ENCODE measurements around the gene AP3M1.
"Not testable (repeated sequence)": the region's sequence is repeated elsewhere in the genome, so short reads cannot be mapped to it uniquely, and the experiment has no call there.

Gene AP3M1

DNA sequence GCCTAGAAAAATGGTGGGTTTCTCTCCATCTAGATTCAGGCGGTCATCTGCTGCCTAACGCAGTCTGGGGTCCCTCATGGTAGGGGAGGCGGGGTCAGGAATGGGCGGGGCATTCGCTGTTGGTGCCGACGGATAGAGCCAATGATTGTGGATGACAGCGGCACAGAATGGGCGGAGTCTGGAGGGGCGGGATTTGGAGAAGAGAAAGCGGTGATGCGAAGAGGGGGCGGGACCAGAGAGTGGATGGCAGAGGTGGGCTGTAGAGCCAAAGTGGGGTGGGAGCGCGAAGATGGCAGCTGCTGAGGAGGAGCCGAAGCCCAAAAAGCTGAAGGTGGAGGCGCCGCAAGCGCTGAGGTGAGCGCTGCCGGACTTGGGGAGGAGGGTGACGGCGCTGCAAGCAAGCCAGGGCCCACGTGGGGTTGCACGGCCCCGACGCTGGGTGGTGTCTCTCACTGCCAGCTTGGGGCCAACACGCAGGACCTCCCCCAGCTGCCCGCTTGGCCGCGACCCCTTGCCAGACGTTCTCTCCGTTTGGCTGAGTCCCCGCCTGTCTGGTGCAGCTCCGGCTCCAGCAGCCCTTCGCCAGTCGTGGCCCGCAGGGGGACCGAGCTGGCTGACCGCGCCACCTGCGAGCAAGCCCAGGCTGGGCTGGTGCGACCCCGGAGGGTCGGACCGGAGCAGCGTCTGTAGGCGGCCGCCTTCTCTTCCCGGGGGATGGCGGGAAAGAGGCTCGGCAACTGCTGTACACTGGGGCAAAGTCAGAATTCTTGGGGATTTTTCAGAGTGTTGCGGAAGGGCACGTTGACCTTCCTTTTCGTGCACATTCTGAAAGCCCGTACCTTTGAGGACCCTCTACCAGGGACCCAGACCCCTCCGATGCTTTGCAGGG, 606 bp upstream of the AP3M1 start, which contains the start of gene ADK:
Gene ADK, plus strand, starts transcription at position 232 of the 889 bp plus-strand sequence. Its CDS starts 58 bp downstream, at position 290.
- no peaks in the 10 kb centered on the region for H3K27me3 Mint-ChIP-seq
- ATAC-seq (replicated peaks) (peak; percentile 91 to 94), DNase-seq (peak; percentile 97)
- H3K4me3 Mint-ChIP-seq, result no peak within 1 kb of the TSS
- no peak within 1 kb of the TSS for H3K27ac Mint-ChIP-seq
- H3K36me3 Mint-ChIP-seq, result peaks cover 9 to 17% of the 10 kb centered on the region in 2 donors
- no peaks in the 10 kb centered on the region for H3K9me3 Mint-ChIP-seq
- peaks cover 33 to 50% of the 10 kb centered on the region in 2 donors for H3K4me1 Mint-ChIP-seq

DNA sequence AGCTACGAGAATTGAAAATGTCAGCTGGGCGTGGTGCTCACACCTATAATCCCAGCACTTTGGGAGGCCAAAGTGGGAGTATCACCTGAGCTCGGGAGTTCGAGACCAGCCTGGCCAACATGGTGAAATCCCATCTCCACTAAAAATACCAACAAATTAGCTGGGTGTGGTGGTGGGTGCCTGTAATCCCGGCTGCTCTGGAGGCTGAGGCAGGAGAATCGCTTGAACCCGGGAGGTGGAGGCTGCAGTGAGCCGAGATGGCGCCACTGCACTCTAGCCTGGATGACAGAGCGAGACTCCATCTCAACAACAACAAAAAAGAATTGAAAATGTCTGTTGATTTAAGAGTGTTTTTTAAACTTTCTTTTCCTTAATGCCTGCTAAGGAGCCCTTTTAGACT, 3.6 kb downstream of the AP3M1 start:
- H3K27ac Mint-ChIP-seq; H3K27me3 Mint-ChIP-seq; ATAC-seq (replicated peaks); H3K9me3 Mint-ChIP-seq; H3K4me3 Mint-ChIP-seq; DNase-seq: not testable (repeated sequence)
- peaks cover 12 to 23% of the 10 kb centered on the region in 2 donors for H3K4me1 Mint-ChIP-seq
- peaks cover 13 to 20% of the 10 kb centered on the region in 2 donors for H3K36me3 Mint-ChIP-seq

DNA sequence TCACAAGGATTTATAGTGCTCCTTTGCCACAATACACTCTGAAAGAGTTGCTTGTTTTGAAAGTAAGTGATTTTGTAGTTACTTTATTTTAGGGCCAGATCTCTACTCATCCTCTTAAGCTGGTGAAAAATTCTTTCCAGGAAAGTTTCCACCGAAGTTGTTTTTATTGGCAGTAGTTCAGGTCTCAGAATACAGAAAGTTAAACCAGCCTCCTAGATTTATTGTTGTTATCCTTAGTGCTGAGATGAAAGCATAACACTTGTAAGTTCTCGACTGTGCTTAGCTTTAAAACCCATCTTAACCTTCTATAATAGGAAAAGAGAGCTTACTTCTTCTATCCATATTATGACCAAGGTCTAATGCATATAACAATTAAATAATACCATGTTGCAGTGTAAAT, 5.5 kb downstream of the AP3M1 start:
- Mint-ChIP-seq H3K9me3 (no peaks in the 10 kb centered on the region), H3K4me3 (no peak overlapping the region), H3K4me1 (peaks cover 12 to 27% of the 10 kb centered on the region in 2 donors), H3K27me3 (no peaks in the 10 kb centered on the region), H3K27ac (no peak overlapping the region), H3K36me3 (peaks cover 15 to 28% of the 10 kb centered on the region in 2 donors)
- no peak for ATAC-seq (replicated peaks)
- DNase-seq, result no peak

DNA sequence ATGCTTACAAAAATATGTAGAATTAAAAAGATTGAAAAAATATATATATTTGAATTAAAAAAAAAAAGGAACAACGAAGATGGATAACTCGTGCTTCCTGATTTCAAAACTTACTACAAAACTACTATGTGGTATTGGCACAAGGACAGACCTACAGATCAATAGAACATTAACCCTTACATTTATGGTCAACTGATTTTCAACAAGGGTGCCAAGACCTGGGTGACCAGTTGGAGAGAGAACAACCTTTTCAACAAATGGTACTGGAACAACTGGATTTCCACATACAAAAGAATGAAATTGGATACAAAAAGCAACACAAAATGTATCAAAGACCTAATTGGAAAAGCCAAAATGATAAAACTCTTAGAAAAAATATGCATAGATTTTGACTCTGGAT, 10.1 kb downstream of the AP3M1 start:
- ATAC-seq (replicated peaks) (no peak), DNase-seq (no peak)
- no peaks in the 10 kb centered on the region for H3K9me3 Mint-ChIP-seq
- H3K27me3 Mint-ChIP-seq, result no peaks in the 10 kb centered on the region
- H3K36me3 Mint-ChIP-seq, result peaks cover 14 to 24% of the 10 kb centered on the region in 2 donors
- no peak overlapping the region for H3K4me3 Mint-ChIP-seq
- peaks cover 0 to 6% of the 10 kb centered on the region in 2 donors for H3K4me1 Mint-ChIP-seq
- H3K27ac Mint-ChIP-seq, result no peak overlapping the region

DNA sequence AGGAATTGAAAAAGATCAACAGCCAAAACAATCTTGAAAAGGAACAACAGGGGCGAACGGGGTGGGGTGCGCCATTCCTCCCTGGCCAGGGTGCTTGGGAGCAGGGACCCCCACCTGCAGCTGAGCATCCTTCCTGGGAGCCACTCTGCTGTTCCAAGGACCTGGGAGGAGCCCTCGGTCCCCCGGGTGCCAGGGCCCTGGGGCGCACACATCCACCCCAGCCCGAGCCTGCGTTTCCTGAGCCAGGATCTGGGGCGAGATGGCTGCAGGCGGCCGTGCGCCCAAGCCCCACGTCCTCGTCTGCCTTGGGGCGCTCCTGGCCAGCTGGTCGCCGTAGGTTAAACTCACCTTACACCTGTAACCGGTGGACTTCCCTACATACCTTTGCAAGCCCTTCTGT, 10.6 kb downstream of the AP3M1 start:
- peaks cover 0 to 5% of the 10 kb centered on the region in 2 donors for H3K4me1 Mint-ChIP-seq

DNA sequence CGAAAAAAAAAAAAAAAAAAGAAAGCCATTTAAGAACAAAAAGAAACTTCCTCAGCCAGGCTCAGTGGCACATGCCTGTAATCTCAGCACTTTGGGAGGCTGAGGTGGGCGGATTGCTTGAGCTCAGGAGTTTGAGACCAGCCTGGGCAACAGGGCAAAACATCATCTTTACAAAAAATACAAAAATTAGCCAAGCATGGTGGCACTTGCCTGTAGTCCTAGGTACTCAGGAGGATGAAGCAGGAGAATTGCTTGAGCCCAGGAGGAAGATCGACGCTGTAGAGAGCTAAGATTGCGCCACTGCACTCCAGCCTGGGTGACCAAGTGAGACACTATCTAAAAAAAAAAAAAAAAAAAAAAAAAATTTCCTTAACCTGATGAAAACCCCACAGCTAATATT, 12.0 kb downstream of the AP3M1 start:
- not testable (repeated sequence) for ATAC-seq (replicated peaks); H3K4me3 Mint-ChIP-seq; DNase-seq; H3K4me1 Mint-ChIP-seq; H3K9me3 Mint-ChIP-seq; H3K27ac Mint-ChIP-seq; H3K27me3 Mint-ChIP-seq
- H3K36me3 Mint-ChIP-seq, result peaks cover 22 to 37% of the 10 kb centered on the region in 2 donors

More for the DNA sequence above, 10.6 kb downstream of the AP3M1 start:
- Mint-ChIP-seq H3K36me3 (peaks cover 16 to 28% of the 10 kb centered on the region in 2 donors), H3K4me3 (no peak overlapping the region), H3K9me3 (no peaks in the 10 kb centered on the region), H3K27me3 (no peaks in the 10 kb centered on the region), H3K27ac (no peak overlapping the region)
- ATAC-seq (replicated peaks) (no peak), DNase-seq (no peak)

DNA sequence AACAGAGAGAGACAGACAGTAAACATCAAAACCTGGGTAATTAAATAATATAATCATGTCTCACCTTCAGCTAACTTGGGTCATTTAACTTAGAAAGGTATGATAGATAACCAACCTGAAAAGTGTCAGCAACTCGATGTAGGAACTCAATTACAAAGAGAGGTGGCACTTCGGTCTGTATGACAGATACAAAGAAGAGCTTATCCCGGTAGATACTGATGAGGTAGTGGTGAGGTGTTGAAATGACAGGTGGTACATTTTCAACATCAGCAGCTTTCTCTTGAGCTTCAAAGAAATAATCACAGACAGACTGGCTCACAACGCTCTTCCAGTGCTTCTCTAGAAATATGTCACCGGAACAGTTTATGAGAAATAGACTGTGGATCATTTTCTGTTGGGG, 12.6 kb downstream of the AP3M1 start:
- ATAC-seq (replicated peaks) (no peak), DNase-seq (no peak)
- Mint-ChIP-seq H3K9me3 (no peaks in the 10 kb centered on the region), H3K27me3 (no peaks in the 10 kb centered on the region), H3K27ac (no peak overlapping the region), H3K4me3 (no peak overlapping the region), H3K4me1 (peaks cover 0 to 5% of the 10 kb centered on the region in 2 donors), H3K36me3 (peaks cover 24 to 39% of the 10 kb centered on the region in 2 donors)

DNA sequence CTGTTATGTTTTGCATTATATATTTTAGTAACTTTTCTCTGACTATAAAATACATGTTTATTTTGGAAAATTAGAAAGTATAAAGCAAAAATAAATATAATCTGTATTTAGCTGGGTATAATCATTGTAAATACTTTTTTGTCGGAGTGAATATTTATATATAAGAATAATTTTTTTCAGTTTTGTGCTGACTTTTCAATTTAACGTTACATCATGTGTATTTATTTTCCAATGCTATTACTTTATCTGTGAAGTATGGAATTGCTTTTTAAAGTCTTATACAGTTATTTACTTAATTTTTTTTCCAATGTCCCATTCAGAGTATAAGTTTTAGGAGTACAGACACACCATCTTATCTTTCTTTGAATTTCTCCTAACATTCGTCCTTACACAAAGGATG, 15.2 kb downstream of the AP3M1 start:
- no peaks in the 10 kb centered on the region for H3K4me1 Mint-ChIP-seq
- no peak overlapping the region for H3K27ac Mint-ChIP-seq
- H3K27me3 Mint-ChIP-seq, result no peaks in the 10 kb centered on the region
- no peaks in the 10 kb centered on the region for H3K9me3 Mint-ChIP-seq
- no peak for DNase-seq
- no peak overlapping the region for H3K4me3 Mint-ChIP-seq
- H3K36me3 Mint-ChIP-seq, result peaks cover 27 to 38% of the 10 kb centered on the region in 2 donors
- ATAC-seq (replicated peaks), result no peak

DNA sequence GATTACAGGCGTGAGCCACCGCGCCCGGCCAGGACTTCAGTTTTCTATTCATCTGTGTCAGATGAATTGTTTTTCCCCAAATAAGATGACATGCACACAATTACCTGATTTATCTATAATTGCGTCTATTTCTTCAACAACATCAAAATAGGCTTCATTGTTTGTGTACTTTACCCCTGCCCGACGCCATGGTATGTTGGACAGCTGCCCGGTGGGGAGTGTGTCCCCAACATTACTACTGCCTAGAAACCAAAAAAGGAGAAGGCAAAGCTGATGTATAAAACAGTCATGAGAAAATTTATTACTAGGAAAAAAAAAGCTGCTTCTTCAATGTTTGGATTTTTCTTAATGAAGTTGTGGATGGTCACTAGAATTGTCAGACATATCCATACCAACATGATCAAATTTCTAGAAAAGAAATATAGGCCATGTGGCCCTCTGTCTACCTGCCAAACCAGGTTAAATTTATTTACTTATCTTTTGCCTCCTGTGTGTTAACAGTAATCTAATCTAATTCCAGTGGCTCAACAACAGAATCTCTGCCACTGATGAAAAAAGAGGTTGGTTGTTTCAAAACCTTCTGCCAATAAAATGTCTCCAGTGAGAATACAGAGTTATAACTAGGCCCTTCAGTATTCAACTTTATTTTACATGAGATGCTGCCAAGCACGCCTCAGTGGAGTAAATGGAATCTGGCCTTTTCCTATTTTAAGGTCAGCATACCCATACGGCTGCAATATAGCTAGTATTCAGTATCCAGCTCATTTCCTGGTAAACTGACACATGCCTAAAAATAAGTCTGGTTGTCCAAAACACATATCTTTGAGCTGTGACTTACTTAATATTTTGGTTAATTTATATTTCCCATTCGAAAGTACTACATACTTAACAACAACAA, 16.5 kb downstream of the AP3M1 start:
- Mint-ChIP-seq H3K36me3 (peaks cover 27 to 35% of the 10 kb centered on the region in 2 donors), H3K9me3 (no peaks in the 10 kb centered on the region), H3K27ac (no peak overlapping the region), H3K4me1 (no peaks in the 10 kb centered on the region), H3K27me3 (no peaks in the 10 kb centered on the region), H3K4me3 (no peak overlapping the region)
- DNase-seq, result no peak
- no peak for ATAC-seq (replicated peaks)

DNA sequence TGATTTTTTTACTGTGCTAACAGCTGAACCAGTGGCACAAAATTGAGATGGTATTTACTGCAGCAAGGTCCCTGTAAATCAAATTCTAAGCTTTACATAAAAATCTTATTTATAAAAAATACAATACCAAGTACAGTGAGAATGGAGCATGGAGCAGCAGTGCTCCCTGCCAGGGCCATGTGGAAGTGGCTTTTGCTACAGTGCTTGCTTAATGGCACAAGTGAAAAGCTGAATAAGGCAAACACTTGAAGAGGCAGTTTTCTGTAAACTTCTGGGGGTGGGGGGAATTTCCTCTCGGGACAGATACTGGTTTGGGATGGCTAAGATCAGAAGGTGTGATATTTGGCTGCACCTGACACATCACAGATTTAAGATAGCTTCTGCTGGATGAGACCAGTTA, 27.5 kb downstream of the AP3M1 start:
- DNase-seq (no peak), ATAC-seq (replicated peaks) (no peak)
- Mint-ChIP-seq H3K4me3 (no peak overlapping the region), H3K9me3 (no peaks in the 10 kb centered on the region), H3K36me3 (peaks cover 40 to 65% of the 10 kb centered on the region in 2 donors), H3K27ac (no peak overlapping the region), H3K27me3 (no peaks in the 10 kb centered on the region), H3K4me1 (peaks cover 7 to 15% of the 10 kb centered on the region in 2 donors)

DNA sequence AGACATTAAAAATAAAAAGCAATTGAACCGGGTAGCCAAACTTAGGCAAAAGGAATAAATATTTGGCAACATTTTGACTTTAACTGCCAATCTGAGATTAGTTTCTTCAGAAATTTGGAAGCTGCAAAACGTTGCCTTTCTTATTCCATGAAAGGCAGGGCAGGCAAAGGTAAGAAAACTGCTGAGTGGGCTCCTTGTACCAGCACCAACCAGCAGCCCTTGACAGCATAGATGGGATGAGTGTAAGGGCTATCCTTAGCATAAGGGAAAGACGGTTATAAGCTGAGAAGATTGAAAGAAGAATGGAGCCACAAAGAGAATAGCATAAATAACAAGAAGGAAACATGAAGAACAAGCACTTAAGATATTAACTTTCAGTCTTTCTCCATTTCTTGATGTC, 28.6 kb downstream of the AP3M1 start:
- ATAC-seq (replicated peaks), result no peak
- Mint-ChIP-seq H3K27ac (peak overlapping the region; percentile 6), H3K4me1 (peaks cover 14 to 25% of the 10 kb centered on the region in 2 donors), H3K4me3 (no peak overlapping the region), H3K36me3 (peaks cover 48 to 75% of the 10 kb centered on the region in 2 donors), H3K27me3 (no peaks in the 10 kb centered on the region), H3K9me3 (no peaks in the 10 kb centered on the region)
- DNase-seq, result no peak

DNA sequence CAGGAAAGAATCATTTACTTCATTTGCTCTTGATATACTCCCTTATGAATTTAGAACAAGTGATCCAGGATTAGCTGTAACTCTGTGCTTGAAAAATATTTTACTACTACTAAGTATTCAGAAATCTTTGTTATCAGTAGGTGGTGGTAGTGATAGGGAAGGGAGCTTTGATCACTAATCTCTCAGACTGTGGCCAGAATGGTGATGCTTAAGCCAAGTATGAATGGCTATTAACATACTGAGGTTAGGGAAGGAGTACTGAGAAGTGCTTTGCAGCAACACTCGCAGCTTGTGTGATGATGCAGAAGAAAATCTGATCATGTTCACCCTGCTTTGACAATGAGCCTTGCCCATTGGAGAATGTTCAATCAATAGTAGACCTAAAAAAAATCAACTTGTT, 29.3 kb downstream of the AP3M1 start:
- Mint-ChIP-seq H3K36me3 (peaks cover 51 to 81% of the 10 kb centered on the region in 2 donors), H3K4me3 (no peak overlapping the region), H3K27ac (no peak overlapping the region), H3K4me1 (peaks cover 15 to 29% of the 10 kb centered on the region in 2 donors), H3K9me3 (no peaks in the 10 kb centered on the region), H3K27me3 (no peaks in the 10 kb centered on the region)
- ATAC-seq (replicated peaks) (no peak), DNase-seq (no peak)

DNA sequence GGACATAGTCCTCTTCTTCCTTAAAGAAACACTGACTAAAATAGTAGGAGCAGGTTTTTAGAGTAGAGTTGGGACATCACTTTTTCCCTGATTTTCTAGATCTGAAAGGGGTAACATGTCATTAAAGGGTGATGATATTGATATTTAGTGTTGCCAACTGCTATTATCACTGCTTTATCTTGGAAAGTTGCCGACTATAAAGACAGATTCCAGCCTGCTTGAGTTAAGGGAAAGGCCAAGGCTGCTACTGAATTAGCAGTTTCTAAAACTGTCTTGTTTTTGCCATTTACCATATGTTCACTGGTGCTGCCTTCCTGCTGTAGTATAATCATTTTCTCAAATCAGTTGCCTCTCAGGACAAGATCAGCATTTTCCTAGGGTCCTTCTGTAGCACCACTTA, 29.7 kb downstream of the AP3M1 start:
- Mint-ChIP-seq H3K4me3 (no peak overlapping the region), H3K9me3 (no peaks in the 10 kb centered on the region), H3K27me3 (no peaks in the 10 kb centered on the region), H3K4me1 (peaks cover 15 to 33% of the 10 kb centered on the region in 2 donors), H3K27ac (peak overlapping the region; percentile 14), H3K36me3 (peaks cover 51 to 81% of the 10 kb centered on the region in 2 donors)
- ATAC-seq (replicated peaks) (no peak), DNase-seq (no peak)

DNA sequence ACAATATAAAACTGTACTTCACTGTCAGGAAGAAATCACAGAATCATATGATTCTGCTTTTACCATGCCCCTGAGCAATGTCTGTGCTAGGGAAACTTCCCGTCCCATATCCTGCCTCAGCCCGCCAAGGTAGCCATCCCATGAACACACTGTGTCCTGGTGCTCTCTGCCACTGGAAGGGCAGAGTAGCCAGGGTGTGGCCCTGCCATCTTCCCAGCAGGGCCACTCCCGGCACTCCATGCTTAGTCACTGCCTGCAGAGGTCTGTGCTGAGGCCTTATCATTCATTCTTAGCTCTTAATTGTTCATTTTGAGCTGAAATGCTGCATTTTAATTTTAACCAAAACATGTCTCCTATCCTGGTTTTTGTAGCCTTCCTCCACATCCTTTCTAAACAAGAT, 31.8 kb downstream of the AP3M1 start:
- Mint-ChIP-seq H3K9me3 (no peaks in the 10 kb centered on the region), H3K4me3 (peak overlapping the region in 1 of 2 donors; percentile 25), H3K36me3 (peaks cover 53 to 85% of the 10 kb centered on the region in 2 donors), H3K27ac (peak overlapping the region; percentile 88), H3K27me3 (no peaks in the 10 kb centered on the region), H3K4me1 (peaks cover 19 to 41% of the 10 kb centered on the region in 2 donors)
- ATAC-seq (replicated peaks), result no peak
- DNase-seq, result no peak
